G401 (cell line): ENCODE data around the gene FGF3. TPM values are rescaled to one million over a fixed set of nuclear protein-coding genes. Genes with fewer than 3 reads are reported as not detected.
A peak's percentile ranks its signal among the peaks of the same experiment; 100 is the strongest.

ENCODE experiments used
- DNase-seq: peaks from one replicate; pipeline ENCODE4 v3.0.0-alpha.2; 2015; ENCODE audit warnings: low spot score
- in situ Hi-C: cut with HindIII; loops from 2 replicates; pipeline ENCODE4 v1.10.0; 2016; ENCODE audit warnings: low sequenced_read_pairs, mixed read lengths
- total RNA-seq: library from RNA; depleted of rRNA; stranded (reverse); fragments of >200 nt; shearing (Covaris generic); gene quantifications from 2 replicates; pipeline ENCODE4 v1.2.3, GENCODE V29; 2014

The FGF3 gene
- total RNA-seq, 1 experiment from 2014 or later: not detected

DNA sequence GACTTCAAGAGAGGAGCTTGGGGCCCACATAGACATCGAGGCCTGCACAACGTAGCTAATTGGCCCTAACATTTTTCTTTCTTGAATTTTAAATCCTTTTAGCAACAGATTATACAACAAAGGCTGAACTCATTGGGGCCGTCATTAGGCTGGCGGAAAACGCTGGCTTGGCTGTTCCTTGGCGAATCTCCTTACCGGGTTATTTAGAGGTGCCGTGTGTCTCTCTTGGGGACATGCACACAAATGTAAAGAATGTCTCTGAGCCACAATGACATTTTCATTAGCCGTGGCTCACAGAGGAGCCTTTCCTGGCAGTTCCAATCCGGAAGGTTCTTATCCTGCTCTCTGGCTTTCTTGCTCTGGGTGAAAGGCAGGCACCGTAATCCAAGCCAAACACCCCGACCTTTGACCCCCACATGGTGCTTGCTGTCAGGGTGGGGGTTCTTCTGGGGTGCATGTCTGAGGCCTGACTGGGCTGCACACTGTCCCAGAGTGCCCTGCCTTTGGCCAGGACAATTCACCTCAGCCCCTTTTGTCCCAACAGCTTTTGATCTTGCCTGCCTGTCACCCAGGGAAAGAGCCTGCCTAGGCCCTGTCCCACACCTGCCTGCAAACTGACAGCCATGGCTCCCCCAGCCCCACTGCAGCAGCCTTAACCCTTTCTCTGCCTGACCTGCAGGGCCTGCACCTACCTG, 9.2 kb upstream of the FGF3 start:
- in situ Hi-C loops: no loop called here
- no peak for DNase-seq

DNA sequence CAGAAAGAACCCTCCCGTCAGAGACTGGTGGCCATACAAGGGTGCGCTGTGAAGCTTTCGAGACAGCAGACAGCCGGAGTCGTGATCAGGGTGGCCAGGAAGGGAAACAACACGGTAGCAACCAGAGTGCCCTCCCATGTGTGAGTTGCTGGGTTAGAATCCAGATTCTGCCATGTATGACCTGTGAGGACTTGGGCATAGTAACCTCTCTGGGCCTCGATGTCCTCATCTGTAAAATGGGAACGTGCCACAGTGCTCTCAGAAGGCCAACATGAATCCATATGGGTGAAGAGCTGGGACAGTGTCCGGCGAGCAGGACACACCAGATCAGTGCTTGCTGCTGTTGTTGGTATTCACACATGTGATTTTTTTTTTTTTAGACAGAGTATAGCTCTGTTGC, 7.6 kb upstream of the FGF3 start:
- no peak for DNase-seq
- in situ Hi-C loops: no loop called here

DNA sequence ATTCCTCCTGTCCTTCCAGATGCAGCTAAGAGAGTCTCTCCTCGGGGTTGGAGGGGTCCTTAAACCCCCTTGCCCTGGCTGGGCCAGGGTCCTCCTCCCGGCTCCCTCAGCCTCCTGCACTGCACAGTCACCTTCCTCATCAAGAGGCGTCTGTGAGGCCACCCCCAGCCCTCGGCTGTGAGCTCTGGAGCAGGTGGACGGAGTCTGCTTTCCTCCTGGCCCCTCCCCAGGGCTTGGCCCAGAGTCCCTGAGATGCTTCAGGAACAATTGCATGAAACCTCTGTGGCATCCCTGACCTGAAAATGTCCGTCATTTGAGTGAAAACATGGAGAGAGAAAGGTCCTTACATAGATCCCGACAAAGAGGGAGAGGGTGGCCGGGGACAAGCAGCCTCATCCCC, 6.7 kb upstream of the FGF3 start:
- DNase-seq: no peak
- in situ Hi-C loops: no loop called here

DNA sequence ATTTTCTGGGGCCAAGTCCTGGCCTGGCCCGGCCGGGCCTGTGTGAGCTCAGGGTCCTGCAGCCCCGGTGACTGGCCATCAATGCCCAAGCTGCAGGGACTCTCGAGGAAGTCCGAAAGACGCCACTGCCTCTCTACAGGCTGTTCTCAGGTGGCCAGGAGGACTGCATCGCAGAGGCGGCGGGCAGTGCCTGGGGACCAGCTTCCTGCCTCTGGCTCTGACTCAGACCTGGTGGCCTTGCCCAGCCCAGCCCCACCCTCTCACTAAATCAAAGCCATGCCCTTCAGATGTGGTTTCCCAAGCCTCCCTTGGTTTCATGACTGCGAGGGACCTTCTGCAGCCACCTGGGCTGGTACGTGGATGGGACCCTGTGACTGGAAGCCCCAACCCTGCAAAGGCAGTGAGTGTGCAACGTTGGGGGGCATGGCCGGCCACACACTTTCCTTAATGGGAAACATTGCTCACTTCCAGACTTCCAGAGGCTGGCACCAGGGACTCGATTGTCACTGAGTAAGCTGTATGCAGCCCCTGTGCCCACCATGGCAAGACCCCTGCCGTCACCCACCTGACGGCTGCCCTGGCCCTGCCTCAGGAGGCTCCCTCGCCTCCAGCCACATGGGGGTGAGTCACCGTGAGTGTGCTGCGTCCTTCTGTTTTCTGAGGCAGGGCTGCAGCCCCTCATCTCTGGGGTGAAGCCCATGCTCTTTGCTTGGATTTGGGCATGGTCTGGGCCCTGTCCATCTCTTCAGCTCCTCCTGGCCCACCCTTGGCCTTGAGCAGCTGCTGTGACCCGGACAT, 6.0 kb upstream of the FGF3 start:
- in situ Hi-C loops: no loop called here
- DNase-seq: no peak

DNA sequence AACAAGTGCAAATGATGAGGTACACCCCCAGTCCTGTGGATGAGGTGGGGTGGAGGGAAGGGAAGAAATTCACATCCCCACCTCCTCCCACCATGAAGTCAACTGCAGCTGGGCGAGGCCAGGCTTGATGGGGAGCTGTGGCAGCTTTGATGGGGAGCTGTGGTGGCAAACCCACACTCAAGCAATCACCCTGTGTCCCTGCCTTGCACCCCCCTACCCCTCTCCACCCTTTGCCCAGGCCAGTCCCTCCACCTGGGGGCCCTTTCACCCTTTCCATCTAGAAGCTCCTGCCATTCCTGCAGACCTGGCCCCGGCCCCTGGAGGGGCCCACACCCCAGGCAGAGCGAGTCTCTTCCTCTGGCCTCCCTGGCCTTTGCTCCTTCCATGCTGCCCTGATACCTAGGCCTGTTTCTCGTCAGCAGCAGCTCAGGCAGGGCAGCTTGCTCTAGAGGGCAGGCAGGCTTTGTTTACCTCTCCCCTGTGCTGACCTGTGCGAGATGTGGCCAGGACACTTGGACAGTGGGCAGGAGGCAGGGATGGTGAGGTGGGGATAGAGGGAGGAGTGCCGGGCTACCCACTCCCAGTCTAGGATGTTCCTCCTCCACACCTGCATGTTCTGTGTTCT, 4.5 kb upstream of the FGF3 start:
- in situ Hi-C loops: no loop called here
- no peak for DNase-seq

DNA sequence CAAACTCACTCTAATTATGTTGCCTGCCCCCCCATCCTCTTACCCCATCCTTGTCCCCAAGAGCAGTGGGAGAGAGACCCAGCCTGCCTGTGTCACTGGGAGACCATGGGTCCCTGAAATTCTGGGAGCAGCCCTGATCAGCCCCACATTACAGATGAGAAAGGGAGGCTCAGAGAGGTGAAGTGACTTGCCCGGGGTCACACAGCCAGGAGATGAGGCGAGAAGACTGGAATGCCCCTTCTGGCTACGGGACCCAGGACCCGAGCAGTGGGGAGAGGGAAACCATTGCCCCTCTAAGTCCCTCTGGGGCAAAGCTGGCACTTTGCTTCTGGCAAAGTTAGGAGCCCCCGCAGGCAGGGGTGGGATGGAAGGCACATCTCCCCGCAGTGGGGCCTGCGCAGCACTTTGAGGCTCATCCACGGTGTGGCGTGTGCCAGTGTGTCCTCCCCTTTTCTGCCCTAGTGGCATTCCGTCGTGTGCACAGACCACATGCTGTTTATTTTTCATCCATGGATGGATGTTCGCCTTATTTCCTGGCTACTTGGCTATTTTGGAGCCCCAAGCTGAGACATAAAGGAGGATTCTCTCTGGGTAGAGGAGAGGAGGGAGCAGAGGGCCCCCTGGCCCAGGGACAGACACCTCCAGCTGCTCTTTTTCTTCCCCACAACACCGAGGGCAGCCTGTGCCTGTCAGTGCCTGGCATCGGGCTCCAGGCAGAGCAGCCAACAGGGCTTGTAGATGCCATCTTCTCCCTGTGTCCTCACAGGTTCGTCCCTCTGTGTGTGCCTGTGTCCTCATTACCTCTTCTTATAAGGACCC, 3.7 kb upstream of the FGF3 start:
- in situ Hi-C loops: no loop called here
- DNase-seq: peak; percentile 75

DNA sequence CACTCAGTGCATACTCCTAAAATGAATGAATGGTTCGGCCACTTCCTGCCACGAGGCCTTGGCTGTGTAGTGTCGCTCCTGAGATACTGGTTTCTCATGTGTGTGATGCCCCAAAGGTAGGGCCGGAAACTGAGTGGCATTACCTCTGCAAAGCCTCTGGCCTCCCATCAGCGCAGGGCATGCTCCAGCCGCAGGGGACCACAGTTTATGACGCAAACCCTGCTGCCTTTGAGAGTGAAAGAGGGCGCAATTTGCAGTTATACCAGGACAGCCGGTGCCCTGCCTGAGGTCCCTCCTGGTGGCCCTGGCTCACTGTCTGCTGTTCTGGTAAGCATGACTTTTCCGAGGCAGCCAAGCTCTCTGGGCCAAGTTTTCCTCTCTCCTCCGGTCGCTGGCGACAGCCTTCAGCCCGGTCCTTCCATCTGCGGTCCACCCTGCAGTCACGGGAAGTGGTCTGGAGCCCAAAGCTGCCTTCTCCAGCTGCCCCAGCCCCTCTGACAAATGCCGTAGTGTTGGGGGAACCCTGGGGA, 2.4 kb upstream of the FGF3 start:
- in situ Hi-C loops: no loop called here

DNA sequence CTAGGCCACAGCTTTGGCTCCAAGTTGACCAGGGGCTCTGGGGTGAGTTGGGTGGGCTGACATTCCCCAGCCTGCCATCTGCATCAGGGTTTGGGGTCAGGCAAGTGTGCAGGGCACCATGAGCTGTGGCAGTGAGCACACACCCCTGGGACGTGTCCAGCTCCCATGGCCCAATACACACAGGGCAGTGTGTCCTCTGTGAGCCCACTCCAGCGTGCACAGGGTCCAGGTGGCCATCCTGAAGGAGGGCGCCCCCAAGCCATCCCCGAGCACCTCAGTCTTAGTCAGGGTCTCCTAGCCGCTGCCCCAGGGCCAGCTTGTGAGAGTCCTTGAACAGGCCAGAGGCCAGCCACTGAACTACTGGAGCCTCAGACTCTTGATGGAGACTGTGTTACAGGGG, 1.2 kb upstream of the FGF3 start:
- DNase-seq: no peak
- in situ Hi-C loops: no loop called here

More for the DNA sequence above, 2.4 kb upstream of the FGF3 start:
- DNase-seq: peak; percentile 92

DNA sequence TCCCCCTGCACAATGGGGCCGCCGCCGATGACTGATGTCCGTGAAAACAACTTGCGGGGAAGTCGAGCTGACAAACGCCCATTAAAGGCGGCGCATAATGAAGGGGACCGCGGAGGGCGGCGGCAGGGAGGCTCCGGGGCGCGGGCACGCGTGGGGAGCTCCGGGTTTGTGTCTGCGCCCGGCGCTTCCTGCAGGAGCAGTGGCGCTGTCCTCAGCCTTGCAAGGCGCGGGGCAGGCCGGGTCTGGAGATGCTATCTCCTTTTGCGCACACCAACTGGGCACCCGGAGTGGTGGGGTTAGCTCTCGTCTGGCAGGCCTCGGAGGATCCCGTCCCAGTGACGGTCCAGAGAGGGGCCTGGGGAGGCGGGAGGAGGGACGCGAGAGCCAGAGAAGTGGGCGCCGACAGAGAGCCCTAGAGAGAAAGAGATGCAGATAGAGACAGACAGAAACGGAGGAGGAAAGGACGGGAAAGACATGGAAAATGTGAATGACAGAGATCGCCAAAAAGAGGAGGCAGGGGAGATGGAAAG, 390 bp upstream of the FGF3 start:
- in situ Hi-C loops: no loop called here
- peak; percentile 58 for DNase-seq

DNA sequence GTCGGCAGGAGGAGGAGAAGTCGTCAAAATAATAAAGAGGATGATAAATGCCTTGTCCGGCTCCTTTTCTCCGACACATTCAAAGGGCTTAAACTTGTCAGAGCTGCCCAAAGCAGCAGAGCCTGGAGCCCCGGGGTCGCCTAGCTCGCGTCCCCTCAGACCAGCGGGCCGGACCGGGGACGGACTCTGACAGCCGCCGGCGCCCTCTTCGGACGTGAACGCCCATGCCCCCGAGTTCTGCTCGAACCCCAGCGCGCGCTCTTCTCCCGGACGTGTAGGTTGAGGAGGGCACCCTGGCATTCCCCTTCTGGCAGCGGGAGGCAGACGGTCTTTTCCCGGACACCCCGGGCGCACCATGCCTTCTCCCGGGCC, 999 bp downstream of the FGF3 start:
- DNase-seq: no peak
- in situ Hi-C loops: no loop called here

DNA sequence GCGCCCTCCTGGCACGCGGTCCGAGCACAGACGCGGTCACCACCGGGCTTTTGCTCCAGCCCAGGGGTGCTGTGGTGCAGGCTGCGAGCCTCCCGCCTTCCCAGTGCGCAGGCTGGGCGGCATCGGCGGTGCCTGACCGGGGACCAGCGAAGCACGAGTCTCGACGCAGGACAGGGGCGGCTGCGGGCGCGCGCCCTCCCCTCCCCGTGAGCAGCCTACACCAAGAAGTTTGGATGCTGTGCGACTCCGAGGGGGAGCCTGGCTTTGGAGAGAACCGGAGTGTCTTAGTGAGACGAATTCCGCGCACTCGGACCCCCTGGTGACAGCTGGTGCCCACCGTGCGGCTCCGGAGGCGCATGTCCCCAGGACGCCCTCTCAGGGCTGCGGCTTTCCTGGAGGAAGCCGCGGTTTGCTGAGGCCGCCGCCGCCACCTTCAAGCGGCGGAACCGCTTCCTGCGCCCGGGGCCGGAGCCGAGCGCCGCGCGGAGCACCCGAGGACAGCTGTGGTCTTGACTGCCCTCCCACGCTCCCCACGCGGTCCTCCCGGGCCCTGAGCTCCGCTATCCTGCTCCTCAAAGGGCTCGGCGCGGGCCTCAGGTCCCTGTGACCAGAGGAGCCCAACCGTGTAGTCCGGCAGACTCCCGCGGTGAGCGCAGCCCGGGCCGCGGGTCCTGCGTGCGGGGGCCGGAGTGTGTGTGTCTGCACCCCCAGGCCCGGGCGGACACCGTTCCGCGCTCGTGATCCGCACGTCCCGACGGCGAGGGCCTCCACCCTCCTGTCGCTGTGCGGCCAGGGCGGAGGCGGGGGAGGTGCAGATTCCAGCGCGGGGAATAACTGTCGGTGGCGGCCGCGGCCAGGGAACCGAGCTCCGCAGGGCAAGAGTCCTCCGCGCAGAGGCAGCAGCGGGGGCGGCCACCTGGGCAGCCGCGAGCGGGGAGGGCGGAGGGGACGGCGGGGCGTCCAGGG, 1.7 kb downstream of the FGF3 start:
- DNase-seq: peak; percentile 47
- in situ Hi-C loops: no loop called here

DNA sequence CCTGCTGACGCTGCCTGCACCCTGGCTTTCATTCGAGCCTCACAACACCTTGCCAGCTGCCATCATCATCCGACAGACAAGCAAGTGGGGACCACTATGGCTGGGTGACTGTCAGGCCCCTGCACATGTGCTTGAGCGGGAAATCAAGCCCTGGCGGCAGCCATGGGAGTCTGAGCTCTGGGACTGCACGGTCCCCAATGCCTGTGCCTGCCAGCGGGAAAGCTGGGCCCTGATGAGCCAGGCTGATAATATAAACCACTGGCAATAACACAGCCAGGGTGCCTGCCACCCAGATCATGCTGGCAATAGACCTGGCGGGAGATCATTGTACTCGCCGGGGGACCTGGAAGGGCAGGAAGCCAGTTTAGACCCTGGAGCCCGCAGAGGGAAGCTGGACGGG, 2.5 kb downstream of the FGF3 start:
- no peak for DNase-seq
- in situ Hi-C loops: no loop called here

DNA sequence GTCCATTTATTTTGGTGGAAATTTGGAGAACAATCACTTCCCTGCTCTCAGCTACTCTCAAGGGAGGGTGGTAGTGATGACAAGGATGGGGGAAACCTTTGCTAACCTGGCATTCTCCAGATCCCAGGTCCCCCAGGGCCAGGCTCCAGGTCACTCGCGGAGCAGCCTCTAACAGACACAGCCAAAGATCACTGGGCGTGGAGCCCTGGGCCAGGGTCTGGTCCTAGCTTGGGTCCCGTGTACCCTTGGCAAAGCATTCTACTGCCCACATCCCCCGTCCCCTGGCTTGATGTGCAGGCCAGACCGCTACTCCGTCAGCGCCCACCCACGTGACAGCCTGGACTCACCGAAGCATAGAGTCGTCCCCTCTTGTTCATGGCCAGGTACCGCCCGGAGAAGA, 3.2 kb downstream of the FGF3 start:
- no peak for DNase-seq
- in situ Hi-C loops: no loop called here

DNA sequence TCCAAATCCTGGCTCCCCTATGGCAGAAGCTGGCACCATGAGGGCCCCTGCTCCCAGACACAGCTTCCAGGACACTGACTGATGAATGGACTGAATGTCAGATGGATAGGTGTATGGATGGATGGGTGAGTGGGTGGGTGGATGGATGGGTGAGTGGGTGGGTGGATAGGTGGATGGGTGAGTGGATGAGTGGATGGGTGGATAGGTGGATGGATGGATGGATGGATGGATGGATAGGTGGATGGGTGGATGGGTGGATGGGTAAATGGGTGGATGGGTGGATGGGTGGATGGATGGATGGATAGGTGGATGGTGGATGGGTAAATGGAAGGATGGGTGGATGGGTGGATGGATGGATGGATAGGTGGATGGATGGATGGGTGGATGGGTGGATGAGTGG, 4.3 kb downstream of the FGF3 start:
- in situ Hi-C loops: no loop called here
- no peak for DNase-seq

DNA sequence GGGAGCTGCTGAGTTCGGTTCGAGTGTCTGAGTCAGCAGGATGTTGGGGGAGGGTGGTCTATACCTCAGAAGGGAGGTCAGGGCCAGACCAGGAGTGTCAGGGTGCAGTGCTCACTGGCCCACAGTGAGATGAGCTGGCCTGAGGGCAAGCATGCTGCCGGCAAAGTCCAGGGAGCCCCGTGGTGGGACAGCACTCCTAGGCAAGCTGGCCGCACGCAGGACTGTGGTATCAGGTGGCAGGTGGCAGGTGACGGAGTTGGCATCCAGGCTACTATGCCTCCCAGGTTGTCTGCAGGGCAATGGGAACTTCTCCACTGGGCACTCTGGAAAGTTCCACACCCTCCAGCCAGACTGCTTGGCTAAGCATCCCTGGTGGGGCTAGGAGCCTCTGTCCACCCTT, 4.8 kb downstream of the FGF3 start:
- DNase-seq: no peak
- in situ Hi-C loops: no loop called here

DNA sequence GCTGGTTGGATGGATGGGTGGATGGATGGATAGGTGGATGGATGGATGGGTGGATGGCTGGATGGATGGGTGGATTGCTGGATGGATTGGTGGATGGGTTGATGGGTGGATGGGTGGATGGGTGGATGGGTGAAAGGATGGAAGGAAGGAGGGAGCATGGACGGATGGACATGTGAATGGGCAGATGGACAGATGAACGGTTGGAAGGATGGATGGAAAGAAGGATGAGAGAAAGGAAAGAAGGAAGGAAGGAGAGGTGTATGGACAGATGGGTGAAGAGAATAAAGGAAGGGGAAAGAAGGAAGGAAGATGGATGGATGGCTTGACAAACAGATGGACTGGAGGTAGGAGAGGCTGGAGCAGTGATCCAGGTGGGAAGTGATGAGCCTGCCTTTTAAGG, 5.4 kb downstream of the FGF3 start:
- in situ Hi-C loops: no loop called here
- no peak for DNase-seq

DNA sequence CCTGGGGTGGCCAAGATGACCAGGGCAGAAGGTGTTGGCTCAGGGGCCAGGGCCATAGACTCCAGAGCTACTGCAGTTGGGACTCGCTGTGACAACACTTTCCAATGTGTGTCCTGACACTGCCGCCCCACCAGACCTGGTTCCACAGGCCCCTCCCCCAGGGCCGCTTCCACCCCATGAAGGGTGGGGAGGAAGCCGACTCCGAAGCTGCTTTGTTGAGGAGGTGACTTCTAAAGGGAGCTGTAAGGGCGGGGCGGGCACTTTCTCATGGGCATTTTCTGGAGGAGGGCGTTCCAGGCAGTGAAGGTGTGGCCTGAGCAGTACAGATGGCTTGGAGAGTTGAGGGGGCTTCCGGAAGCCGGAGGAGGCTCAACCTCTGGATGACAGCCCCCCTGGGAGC, 6.3 kb downstream of the FGF3 start:
- no peak for DNase-seq
- in situ Hi-C loops: no loop called here

DNA sequence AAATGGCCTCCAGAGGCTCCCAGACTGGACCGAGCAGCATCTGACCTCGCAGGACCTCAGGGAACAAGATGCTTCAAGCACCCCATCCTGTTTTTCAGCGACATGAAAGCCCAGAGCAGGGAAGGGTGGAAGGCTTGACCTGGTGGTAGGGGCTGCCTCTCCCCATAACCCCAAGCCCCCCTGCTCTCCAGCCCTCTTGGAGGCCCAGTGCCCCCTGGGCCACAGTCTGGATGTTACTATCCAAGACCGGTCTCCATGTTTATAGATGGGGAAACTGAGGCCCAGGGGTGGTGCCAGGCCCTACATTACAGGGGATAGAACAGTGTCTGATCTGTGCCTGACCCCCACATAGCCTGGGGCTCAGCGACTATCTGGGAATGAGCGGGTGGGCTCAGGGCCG, 7.0 kb downstream of the FGF3 start:
- in situ Hi-C loops: no loop called here
- DNase-seq: no peak
